Gastroesophageal sphincter (tissue), 4 donors: ENCODE data around the gene CYB561. TPM values are rescaled to one million over a fixed set of nuclear protein-coding genes. Genes with fewer than 3 reads are reported as not detected.

ENCODE experiments used
- ATAC-seq: fragments of 150-250 bp; one replicate; pipeline ENCODE4 v1.9.1; 2016; ENCODE audit warnings: mild to moderate bottlenecking, moderate library complexity
- H3K27ac ChIP-seq, 4 donors: fragments of 200-600 bp; sonication (generic) in 3 of 4; 1 replicate in 3 of 4; 2 replicates in 1 of 4; pipeline ENCODE4 v1.5.1; 2016 to 2019
- H3K27me3 ChIP-seq: fragments of 200-600 bp; sonication (generic); one replicate; pipeline ENCODE4 v1.5.1; 2019
- H3K36me3 ChIP-seq, 2 donors: fragments of 200-600 bp; sonication (generic); one replicate each; pipeline ENCODE4 v1.5.1; 2019; ENCODE audit warnings: control low read depth in 1 of 2
- H3K4me1 ChIP-seq, 3 donors: fragments of 200-600 bp; sonication (generic); 1 replicate in 2 of 3; 2 replicates in 1 of 3; pipeline ENCODE4 v1.5.1; 2016 to 2019; ENCODE audit warnings: control low read depth in 2 of 3
- H3K4me3 ChIP-seq, 2 donors: fragments of 200-600 bp; sonication (generic); one replicate each; pipeline ENCODE4 v1.5.1; 2019; ENCODE audit warnings: mild to moderate bottlenecking in 1 of 2, moderate library complexity in 1 of 2
- H3K9me3 ChIP-seq, 3 donors: fragments of 200-600 bp; sonication (generic); one replicate each; pipeline ENCODE4 v1.5.1; 2017 to 2019; ENCODE audit warnings: control low read depth in 2 of 3
- EP300 ChIP-seq: sonication (generic); formaldehyde crosslinking; IDR thresholded peaks from one replicate; pipeline ENCODE4 v1.6.1; 2017; ENCODE audit warnings: antibody characterized with exemption, mild to moderate bottlenecking
- POLR2A ChIP-seq, 2 donors: fragments of 450-650 bp; IDR thresholded peaks; one replicate each; pipeline ENCODE4 v1.6.1; 2017; ENCODE audit warnings: antibody characterized with exemption in 2 of 2, mild to moderate bottlenecking in 2 of 2, moderate library complexity in 1 of 2
- POLR2AphosphoS5 ChIP-seq: sonication (generic); formaldehyde crosslinking; IDR thresholded peaks from one replicate; pipeline ENCODE4 v1.6.1; 2017; ENCODE audit warnings: antibody characterized with exemption
- WGBS, 2 donors: methylation state at CpG; one replicate each; pipeline ENCODE4 v1.1.5; 2018; ENCODE audit warnings: low coverage in 1 of 2; 5-methylcytosine and 5-hydroxymethylcytosine counted together
- total RNA-seq, 4 donors: library from RNA; depleted of rRNA; stranded (reverse); fragments of >200 nt; gene quantifications; one replicate each; pipeline ENCODE4 v1.1.0, GENCODE V29; 2016
- TF ChIP-seq, protein P1 (sequence below), 4 experiments: fragments of 200-600 bp in 2 of 4; fragments of 450-650 bp in 2 of 4; sonication (generic) in 1 of 4; IDR thresholded peaks; one replicate each; pipeline ENCODE4 v1.5.1; 2017 to 2019; ENCODE audit warnings: antibody characterized with exemption in 4 of 4, mild to moderate bottlenecking in 2 of 4, moderate library complexity in 2 of 4

CYB561 gene
- total RNA-seq, 4 donors from 2014 or later: 7.9 to 17.7 (median 15.0) TPM

DNA sequence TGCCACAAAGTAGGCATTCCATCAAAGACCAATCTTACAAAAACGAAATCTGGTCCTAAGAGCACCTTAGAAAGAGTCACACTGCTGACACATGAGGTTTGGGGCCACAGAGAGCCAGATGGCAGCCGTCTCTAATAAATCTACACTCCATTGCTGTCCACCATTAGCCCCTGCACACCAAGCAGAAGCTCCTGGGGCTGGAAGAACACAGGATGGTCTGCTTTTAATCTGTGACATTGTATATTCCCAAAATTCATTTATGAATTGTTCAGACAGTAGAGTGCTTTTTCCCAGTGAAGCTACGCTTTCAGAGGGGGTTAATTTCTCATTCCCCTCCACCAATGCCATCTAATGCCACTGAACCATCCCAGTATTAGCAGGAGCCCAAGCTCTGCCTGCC lies 1.6 kb downstream of the CYB561 start:
- Histone ChIP-seq H3K9me3 (no peaks in the 10 kb centered on the region), H3K27me3 (no peaks in the 10 kb centered on the region), H3K36me3 (no peaks in the 10 kb centered on the region), H3K4me1 (peaks cover 0 to 51% (median 14%) of the 10 kb centered on the region in 3 donors), H3K4me3 (no peak overlapping the region), H3K27ac (no peak overlapping the region)
- ATAC-seq: no peak
- TF ChIP-seq POLR2AphosphoS5 (no peak), POLR2A (IDR thresholded peaks at IDR 0.05) (no peak), EP300 (no peak)
- TF ChIP-seq, protein P1, sequence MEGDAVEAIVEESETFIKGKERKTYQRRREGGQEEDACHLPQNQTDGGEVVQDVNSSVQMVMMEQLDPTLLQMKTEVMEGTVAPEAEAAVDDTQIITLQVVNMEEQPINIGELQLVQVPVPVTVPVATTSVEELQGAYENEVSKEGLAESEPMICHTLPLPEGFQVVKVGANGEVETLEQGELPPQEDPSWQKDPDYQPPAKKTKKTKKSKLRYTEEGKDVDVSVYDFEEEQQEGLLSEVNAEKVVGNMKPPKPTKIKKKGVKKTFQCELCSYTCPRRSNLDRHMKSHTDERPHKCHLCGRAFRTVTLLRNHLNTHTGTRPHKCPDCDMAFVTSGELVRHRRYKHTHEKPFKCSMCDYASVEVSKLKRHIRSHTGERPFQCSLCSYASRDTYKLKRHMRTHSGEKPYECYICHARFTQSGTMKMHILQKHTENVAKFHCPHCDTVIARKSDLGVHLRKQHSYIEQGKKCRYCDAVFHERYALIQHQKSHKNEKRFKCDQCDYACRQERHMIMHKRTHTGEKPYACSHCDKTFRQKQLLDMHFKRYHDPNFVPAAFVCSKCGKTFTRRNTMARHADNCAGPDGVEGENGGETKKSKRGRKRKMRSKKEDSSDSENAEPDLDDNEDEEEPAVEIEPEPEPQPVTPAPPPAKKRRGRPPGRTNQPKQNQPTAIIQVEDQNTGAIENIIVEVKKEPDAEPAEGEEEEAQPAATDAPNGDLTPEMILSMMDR (IDR thresholded peaks at IDR 0.05): no peak
- WGBS, 2 donors: 85 to 100% methylated on average over 2 to 3 of the region's 3 CpGs

DNA sequence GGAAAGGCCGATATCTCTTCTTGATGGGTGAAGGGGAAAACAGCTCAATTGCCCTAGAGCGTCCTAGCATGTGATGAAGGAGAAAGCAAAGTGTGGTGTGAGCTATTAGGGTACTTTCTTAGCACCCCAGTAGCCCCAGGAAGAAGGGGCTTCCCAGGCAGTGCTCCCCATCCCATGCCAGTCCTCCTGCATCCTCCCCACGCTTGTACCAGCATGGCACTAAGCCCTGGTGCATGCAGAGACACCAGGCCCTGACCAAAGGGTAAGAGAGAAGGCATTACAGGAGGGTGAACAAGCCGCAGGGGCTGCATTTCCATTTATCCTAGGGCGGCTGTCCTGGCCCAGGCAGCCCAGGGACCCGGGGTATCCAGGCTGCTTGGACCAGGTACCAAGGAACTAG lies 3.1 kb downstream of the CYB561 start:
- H3K9me3 ChIP-seq: no peaks in the 10 kb centered on the region
- H3K4me3 ChIP-seq: no peak overlapping the region
- ATAC-seq: no peak
- no peaks in the 10 kb centered on the region for H3K36me3 ChIP-seq
- TF ChIP-seq POLR2A (IDR thresholded peaks at IDR 0.05): no peak
- TF ChIP-seq EP300: no peak
- TF ChIP-seq POLR2AphosphoS5: no peak
- TF ChIP-seq, protein P1 (IDR thresholded peaks at IDR 0.05): no peak
- no peak overlapping the region for H3K27ac ChIP-seq
- H3K27me3 ChIP-seq: peaks cover 5% of the 10 kb centered on the region
- WGBS, 2 donors: 92 to 100% methylated on average over 2 of the region's 6 CpGs
- H3K4me1 ChIP-seq: peaks cover 0 to 57% (median 18%) of the 10 kb centered on the region in 3 donors

DNA sequence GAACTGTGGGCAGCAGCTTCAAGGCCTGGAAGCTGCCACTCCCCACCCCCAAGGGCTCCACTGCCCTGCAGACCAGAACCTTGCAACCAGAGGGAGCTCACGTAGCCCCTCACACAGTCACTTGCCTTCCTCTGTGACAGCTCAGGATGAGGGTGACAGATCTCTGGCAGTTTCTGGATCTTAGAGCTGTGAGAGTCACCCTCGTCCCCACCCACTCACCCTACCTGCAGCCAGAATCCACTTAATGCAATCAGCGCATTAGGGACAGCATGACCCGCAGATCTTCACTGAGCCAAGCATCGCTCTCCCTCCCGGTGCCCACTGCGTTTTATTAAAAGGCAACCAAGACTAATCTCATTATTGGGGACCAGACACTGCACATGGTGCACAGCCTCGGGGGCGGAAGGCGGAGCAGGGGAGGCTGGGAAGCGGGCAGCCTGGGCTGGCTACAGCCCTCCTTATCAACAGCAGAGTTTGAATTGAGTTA lies 3.5 kb downstream of the CYB561 start:
- ATAC-seq: no peak
- WGBS, 2 donors: no CpG with 5 or more reads among the region's 11 CpGs
- TF ChIP-seq EP300: no peak
- TF ChIP-seq POLR2AphosphoS5: no peak
- TF ChIP-seq, protein P1 (IDR thresholded peaks at IDR 0.05): no peak
- no peak for TF ChIP-seq POLR2A (IDR thresholded peaks at IDR 0.05)
- Histone ChIP-seq H3K4me1 (peaks cover 0 to 57% (median 18%) of the 10 kb centered on the region in 3 donors), H3K9me3 (no peaks in the 10 kb centered on the region), H3K27ac (no peak overlapping the region), H3K4me3 (no peak overlapping the region), H3K27me3 (peaks cover 5% of the 10 kb centered on the region), H3K36me3 (no peaks in the 10 kb centered on the region)

DNA sequence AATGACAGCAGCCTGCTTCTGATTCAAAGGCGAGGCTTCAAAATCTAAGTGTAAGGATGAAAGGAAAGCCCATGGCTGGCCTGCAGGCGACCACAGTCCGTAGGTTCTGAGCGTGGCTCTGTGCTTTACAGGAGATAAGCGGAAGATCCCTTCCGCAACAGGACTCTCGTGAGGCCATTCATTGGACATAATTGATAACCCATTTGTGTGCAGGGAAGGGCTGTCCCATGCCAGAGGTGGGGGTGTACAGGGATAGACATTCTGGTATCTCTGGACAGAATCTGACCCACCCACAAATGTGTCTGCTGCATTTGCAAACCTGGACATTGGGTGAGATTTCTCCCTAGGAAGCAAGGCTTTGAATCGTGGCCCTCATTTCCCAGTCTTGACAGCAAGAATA lies 4.0 kb downstream of the CYB561 start:
- Histone ChIP-seq H3K27me3 (peaks cover 5% of the 10 kb centered on the region), H3K36me3 (no peaks in the 10 kb centered on the region), H3K9me3 (no peaks in the 10 kb centered on the region), H3K4me3 (no peak overlapping the region), H3K4me1 (peaks cover 0 to 52% (median 13%) of the 10 kb centered on the region in 3 donors), H3K27ac (no peak overlapping the region)
- ATAC-seq: no peak
- TF ChIP-seq, protein P1 (IDR thresholded peaks at IDR 0.05): no peak
- TF ChIP-seq EP300 (no peak), POLR2A (IDR thresholded peaks at IDR 0.05) (no peak), POLR2AphosphoS5 (no peak)
- 89 to 90% methylated on average over 5 of the region's 8 CpGs for WGBS, 2 donors

DNA sequence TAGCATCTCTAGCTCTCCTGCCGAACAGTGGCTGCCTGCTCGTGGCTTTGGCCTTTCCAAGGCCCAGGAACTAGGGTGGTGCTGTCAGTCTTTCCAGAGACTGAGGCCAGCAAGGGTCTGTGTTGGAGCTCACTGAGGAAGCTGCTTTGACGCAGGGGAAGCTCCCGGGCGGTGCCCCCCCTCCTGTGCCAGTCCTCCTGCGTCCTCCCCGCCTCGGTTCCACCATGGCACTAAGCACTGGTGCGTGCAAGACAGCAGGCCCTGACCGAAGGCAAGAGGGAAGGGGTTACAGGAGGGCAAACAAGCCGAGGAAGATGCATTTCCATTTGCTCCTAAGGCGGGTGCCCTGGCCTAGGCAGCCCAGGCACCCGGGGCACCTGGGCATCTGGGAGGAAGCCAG lies 4.5 kb downstream of the CYB561 start:
- Histone ChIP-seq H3K27me3 (peaks cover 5% of the 10 kb centered on the region), H3K4me1 (peaks cover 0 to 49% (median 9%) of the 10 kb centered on the region in 3 donors), H3K36me3 (no peaks in the 10 kb centered on the region), H3K27ac (no peak overlapping the region), H3K4me3 (no peak overlapping the region), H3K9me3 (no peaks in the 10 kb centered on the region)
- TF ChIP-seq EP300: no peak
- no peak for TF ChIP-seq POLR2A (IDR thresholded peaks at IDR 0.05)
- TF ChIP-seq, protein P1 (IDR thresholded peaks at IDR 0.05): no peak
- TF ChIP-seq POLR2AphosphoS5: no peak
- WGBS, 2 donors: 73% methylated on average over 2 of the region's 13 CpGs; no CpG with 5 or more reads in 1 of the 2 donors
- ATAC-seq: no peak
